PFSK-1 (cell line): Measurements from ENCODE around the gene TTC38.

Experiments
- FOXP2 ChIP-seq: optimal IDR thresholded peaks from 2 replicates; pipeline ENCODE3; 2011; ENCODE audit warnings: borderline replicate concordance, control low read depth, inconsistent platforms; ENCODE audit not compliant: insufficient read depth; ENCODE audit errors: extremely low read length, extremely low read depth
- POLR2AphosphoS5 ChIP-seq: IDR thresholded peaks from 2 replicates; pipeline ENCODE4 v1.6.1; 2012; ENCODE audit warnings: low read depth, mild to moderate bottlenecking, control low read depth, low read length, moderate library complexity
- SIN3A ChIP-seq: IDR thresholded peaks from 2 replicates; pipeline ENCODE4 v1.6.1; 2012; ENCODE audit warnings: mild to moderate bottlenecking, low read length, moderate library complexity, borderline replicate concordance; ENCODE audit not compliant: insufficient read depth
- TAF1 ChIP-seq: IDR thresholded peaks from 2 replicates; pipeline ENCODE4 v1.6.1; 2012; ENCODE audit warnings: low read length, control low read depth, borderline replicate concordance; ENCODE audit not compliant: insufficient read depth
- TF ChIP-seq, protein P1 (sequence below), 2 experiments: IDR thresholded peaks; 2 replicates each; pipeline versions ENCODE4 v1.6.1 to v1.8.0; 2011 to 2012; ENCODE audit warnings: low read depth in 2 of 2, low read length in 2 of 2, control low read depth in 1 of 2, inconsistent platforms in 1 of 2, mild to moderate bottlenecking in 1 of 2, moderate library complexity in 1 of 2; ENCODE audit not compliant: insufficient read depth in 1 of 2

The TTC38 gene

DNA sequence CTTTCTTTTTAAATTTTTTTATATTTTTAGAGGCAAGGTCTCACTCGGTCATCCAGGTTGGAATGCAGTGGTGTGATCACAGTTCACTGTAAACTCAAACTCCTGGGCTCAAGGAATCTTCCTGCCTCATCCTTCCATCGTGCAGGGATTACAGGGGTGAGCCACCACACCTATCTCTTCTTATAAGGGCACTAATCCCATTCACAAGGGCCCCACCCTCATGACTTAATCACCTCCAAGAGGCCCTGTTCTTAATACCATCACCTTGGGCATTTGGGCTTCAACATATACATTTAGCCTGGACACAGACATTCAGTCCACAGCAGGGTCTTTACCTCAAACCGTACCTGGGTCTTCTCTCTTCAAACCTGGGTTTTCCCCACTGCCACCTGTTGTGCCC, 24.4 kb downstream of the TTC38 start:
- TF ChIP-seq, protein P1, sequence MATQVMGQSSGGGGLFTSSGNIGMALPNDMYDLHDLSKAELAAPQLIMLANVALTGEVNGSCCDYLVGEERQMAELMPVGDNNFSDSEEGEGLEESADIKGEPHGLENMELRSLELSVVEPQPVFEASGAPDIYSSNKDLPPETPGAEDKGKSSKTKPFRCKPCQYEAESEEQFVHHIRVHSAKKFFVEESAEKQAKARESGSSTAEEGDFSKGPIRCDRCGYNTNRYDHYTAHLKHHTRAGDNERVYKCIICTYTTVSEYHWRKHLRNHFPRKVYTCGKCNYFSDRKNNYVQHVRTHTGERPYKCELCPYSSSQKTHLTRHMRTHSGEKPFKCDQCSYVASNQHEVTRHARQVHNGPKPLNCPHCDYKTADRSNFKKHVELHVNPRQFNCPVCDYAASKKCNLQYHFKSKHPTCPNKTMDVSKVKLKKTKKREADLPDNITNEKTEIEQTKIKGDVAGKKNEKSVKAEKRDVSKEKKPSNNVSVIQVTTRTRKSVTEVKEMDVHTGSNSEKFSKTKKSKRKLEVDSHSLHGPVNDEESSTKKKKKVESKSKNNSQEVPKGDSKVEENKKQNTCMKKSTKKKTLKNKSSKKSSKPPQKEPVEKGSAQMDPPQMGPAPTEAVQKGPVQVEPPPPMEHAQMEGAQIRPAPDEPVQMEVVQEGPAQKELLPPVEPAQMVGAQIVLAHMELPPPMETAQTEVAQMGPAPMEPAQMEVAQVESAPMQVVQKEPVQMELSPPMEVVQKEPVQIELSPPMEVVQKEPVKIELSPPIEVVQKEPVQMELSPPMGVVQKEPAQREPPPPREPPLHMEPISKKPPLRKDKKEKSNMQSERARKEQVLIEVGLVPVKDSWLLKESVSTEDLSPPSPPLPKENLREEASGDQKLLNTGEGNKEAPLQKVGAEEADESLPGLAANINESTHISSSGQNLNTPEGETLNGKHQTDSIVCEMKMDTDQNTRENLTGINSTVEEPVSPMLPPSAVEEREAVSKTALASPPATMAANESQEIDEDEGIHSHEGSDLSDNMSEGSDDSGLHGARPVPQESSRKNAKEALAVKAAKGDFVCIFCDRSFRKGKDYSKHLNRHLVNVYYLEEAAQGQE (IDR thresholded peaks at IDR 0.05; ENCODE audit: insufficient read depth in 1 of 2, low read depth in 2 of 2, low read length in 2 of 2): no peak
- TF ChIP-seq FOXP2: no peak

DNA sequence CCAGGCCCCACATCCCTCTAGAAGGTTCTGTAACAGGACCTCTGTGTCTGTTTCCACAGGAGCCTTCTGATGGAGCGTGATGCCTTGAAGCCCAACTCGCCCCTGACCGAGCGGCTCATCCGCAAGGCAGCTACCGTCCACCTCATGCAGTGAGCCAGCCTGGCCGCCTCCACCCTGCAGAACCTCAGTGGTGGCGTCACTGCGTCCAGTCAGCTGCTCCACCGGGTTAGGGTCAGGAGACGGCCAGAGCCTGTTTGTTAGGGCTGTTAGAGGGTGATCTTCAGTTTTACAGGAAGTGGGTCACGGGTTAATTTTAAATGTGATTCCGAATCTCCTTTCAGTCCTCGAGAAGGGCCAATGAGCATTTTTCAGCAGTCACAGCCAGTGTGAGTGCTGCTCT, 24.9 kb downstream of the TTC38 start:
- TF ChIP-seq, protein P1 (IDR thresholded peaks at IDR 0.05; ENCODE audit: insufficient read depth in 1 of 2, low read depth in 2 of 2, low read length in 2 of 2): no peak
- no peak for TF ChIP-seq SIN3A
- no peak for TF ChIP-seq POLR2AphosphoS5
- no peak for TF ChIP-seq TAF1
- no peak for TF ChIP-seq FOXP2

DNA sequence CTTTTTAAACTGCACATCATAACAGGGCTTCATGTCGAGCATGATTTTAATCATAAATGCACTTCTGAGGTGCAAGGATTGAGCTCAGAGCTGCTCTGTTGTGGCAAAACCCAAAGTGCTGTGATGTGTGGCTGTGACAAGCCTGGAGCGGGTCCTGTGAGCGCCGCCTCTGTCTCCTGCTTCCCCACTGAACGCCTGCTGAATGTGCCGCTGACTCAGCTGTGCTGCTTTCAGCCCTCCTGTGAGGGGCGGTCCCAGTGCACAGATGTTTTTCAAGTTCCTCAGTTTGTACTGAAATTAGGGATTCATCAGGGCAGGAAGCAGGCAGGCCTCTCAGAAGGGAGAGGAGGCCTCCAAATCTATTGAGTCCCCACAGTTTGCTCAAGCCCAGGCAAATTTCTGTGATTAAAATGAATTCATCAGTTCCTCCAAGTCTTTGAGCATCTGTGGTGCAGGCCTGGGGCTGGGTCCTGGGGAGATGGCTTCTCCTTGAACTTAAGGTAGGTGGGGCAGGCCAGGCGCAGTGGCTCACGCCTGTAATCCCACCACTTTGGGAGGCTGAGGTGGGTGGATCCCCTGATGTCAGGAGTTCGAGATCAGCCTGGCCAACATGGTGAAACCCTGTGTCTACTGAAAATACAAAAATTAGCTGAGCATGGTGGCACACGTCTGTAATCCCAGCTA, 25.9 kb downstream of the TTC38 start:
- TF ChIP-seq FOXP2: no peak
- TF ChIP-seq, protein P1 (IDR thresholded peaks at IDR 0.05; ENCODE audit: insufficient read depth in 1 of 2, low read depth in 2 of 2, low read length in 2 of 2): no peak
- no peak for TF ChIP-seq SIN3A
- no peak for TF ChIP-seq TAF1
- TF ChIP-seq POLR2AphosphoS5: no peak

DNA sequence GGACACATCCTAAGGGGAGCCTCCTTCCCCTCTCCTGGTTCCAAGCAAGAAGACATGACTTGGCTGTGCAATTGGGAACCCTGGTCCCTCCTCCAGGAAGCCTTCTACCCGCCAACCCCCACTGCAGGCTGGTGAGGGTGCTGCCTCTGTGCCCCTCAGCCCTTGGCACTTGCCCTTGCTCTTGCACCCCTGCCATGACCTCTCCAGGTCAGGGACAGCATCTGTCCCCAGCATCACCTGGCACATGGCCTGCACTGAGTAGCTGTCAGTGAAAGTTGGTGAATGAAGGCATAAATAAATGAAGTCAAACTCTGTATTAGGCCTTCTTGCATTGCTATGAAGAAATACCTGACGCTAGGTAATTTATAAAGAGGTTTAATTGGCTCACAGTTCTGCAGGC, 27.0 kb downstream of the TTC38 start:
- TF ChIP-seq TAF1 (no peak), POLR2AphosphoS5 (no peak), SIN3A (no peak), FOXP2 (no peak)
- TF ChIP-seq, protein P1 (IDR thresholded peaks at IDR 0.05; ENCODE audit: insufficient read depth in 1 of 2, low read depth in 2 of 2, low read length in 2 of 2): no peak

DNA sequence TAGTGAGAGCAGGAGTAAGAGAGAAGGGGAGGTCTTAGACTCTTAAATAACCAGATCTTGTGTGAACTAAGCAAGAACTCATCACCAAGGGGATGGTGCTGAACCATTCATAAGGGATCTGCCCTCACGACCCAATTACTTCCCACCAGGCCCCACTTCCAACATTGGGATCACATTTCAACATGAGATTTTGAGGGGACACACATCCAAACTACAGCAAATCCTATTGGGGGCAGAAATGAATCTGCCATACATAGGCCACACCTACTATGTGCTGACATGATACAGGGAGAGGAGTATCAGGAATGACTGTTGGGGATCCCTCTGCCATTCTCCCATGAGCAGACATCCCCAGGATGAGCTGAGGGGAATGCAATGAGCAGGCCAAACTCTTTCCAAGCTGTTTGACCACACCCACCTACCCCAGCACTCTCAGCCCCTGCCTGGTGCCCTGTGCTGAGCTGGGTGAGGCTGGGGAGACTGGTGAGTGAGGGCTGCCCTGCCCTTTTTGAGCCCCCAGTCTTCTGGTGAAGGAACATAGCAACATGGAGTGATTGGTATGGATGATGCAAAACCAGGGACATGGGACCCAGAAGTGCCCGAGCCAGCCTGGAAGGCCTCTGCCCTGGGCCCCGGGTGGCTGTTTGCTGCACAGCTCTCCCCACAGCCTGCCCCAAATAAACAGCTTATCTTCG, 27.6 kb downstream of the TTC38 start:
- TF ChIP-seq FOXP2 (no peak), TAF1 (no peak), SIN3A (no peak), POLR2AphosphoS5 (no peak)
- TF ChIP-seq, protein P1 (IDR thresholded peaks at IDR 0.05; ENCODE audit: insufficient read depth in 1 of 2, low read depth in 2 of 2, low read length in 2 of 2): no peak
